GM18508 (cell line): Measurements from ENCODE around the gene MTRF1.

Source experiments
- ATAC-seq: cut with Tn5 transposase; IDR thresholded peaks from one replicate; pipeline ENCODE4 v1.9.1; 2021; ENCODE audit warnings: moderate number of reproducible peaks; ENCODE audit not compliant: insufficient read depth, unreplicated experiment

MTRF1 gene

GRCh38 chr13:41229356-41229755 is 34.0 kb downstream of the MTRF1 start:
- ATAC-seq: no peak

GRCh38 chr13:41224113-41225110 is 39.0 kb downstream of the MTRF1 start:
- no peak for ATAC-seq

GRCh38 chr13:41222259-41222852 is 41.0 kb downstream of the MTRF1 start:
- peak; percentile 65 for ATAC-seq

GRCh38 chr13:41220401-41220800 is 43.0 kb downstream of the MTRF1 start:
- no peak for ATAC-seq

- ATAC-seq: no peak
These were observed 47.2 kb downstream of the MTRF1 start for GRCh38 chr13:41216160-41216559.

GRCh38 chr13:41213919-41214318 is 49.5 kb downstream of the MTRF1 start:
- no peak for ATAC-seq

- no peak for ATAC-seq
These were observed 50.1 kb downstream of the MTRF1 start for GRCh38 chr13:41213316-41213715.

- no peak for ATAC-seq
These were observed 50.5 kb downstream of the MTRF1 start for GRCh38 chr13:41212881-41213280.

- no peak for ATAC-seq
These were observed 52.3 kb downstream of the MTRF1 start for GRCh38 chr13:41211062-41211461.

- no peak for ATAC-seq
These were observed 56.9 kb downstream of the MTRF1 start for GRCh38 chr13:41206467-41206866.

- ATAC-seq: no peak
These were observed 59.6 kb downstream of the MTRF1 start for GRCh38 chr13:41203810-41204209.

GRCh38 chr13:41200126-41200525 is 63.2 kb downstream of the MTRF1 start:
- no peak for ATAC-seq

- no peak for ATAC-seq
These were observed 63.9 kb downstream of the MTRF1 start for GRCh38 chr13:41199526-41199925.

GRCh38 chr13:41199079-41199478 is 64.3 kb downstream of the MTRF1 start:
- ATAC-seq: no peak

GRCh38 chr13:41196620-41197019 is 66.8 kb downstream of the MTRF1 start:
- ATAC-seq: no peak

GRCh38 chr13:41196011-41196410 is 67.4 kb downstream of the MTRF1 start:
- ATAC-seq: no peak

- ATAC-seq: peak; percentile 87
These were observed 69.2 kb downstream of the MTRF1 start, which contains the start of gene KBTBD7 for GRCh38 chr13:41193919-41194824. KBTBD7 (minus strand) TSS chr13:41194569; CDS start chr13:41194257, 312 bp downstream.

- ATAC-seq: no peak
These were observed 69.9 kb downstream of the MTRF1 start for GRCh38 chr13:41193469-41193868.

- ATAC-seq: no peak
These were observed 74.8 kb downstream of the MTRF1 start for GRCh38 chr13:41188584-41188983.

- no peak for ATAC-seq
These were observed 76.9 kb downstream of the MTRF1 start for GRCh38 chr13:41186481-41186880.
